Endothelial cell of umbilical vein (primary cell): ENCODE data around the gene HHIP. TPM values are rescaled to one million over a fixed set of nuclear protein-coding genes. Genes with fewer than 3 reads are reported as not detected.

Experiments used
- BruUV-seq: library from RNA; stranded (reverse); fragments of 400-500 nt; replicated peaks from 2 replicates; lab custom pipeline; 2021; lab: Mats Ljungman, UMichigan
- CTCF ChIA-PET: fragments of 300-600, 350-600 bp; sonication (Branson Sonifier 250); formaldehyde crosslinking; loops from one replicate; lab custom pipeline; 2021; ENCODE audit warnings: antibody characterized with exemption, inconsistent platforms; lab: Charles Lee
- POLR2A ChIA-PET: fragments of 300-600, 350-600 bp; sonication (Branson Sonifier 250); formaldehyde crosslinking; loops from one replicate; lab custom pipeline; 2021; ENCODE audit warnings: antibody characterized with exemption, inconsistent platforms; lab: Charles Lee
- DNase-seq: peaks from one replicate; pipeline ENCODE4 v3.0.0-alpha.2; 2011; ENCODE audit warnings: low read depth, low spot score
- FAIRE-seq: peaks from 2 replicates; lab custom pipeline; 2011; peaks lifted over from hg19 to GRCh38; lab: Jason Lieb, UNC
- H2AFZ ChIP-seq: 2 replicates; pipeline ENCODE4 v1.6.0; 2012; ENCODE audit warnings: low read depth, low read length, control low read depth, inconsistent platforms
- H3K27ac ChIP-seq: 2 replicates; pipeline ENCODE4 v1.5.1; 2011; ENCODE audit warnings: low read depth, mild to moderate bottlenecking, control low read depth, low read length, moderate library complexity; ENCODE audit not compliant: insufficient read depth
- H3K27me3 ChIP-seq, 2 experiments: 2 replicates each; pipeline versions ENCODE4 v1.6.0 to v1.6.1; 2011; ENCODE audit warnings: low read length in 2 of 2, mixed read lengths in 1 of 2; ENCODE audit not compliant: control insufficient read depth in 2 of 2, insufficient read depth in 2 of 2
- H3K36me3 ChIP-seq, 2 experiments: 2 replicates in 1 of 2; 3 replicates in 1 of 2; pipeline ENCODE4 v1.5.1; 2011; ENCODE audit warnings: low read length in 2 of 2, mild to moderate bottlenecking in 1 of 2, moderate library complexity in 1 of 2; ENCODE audit not compliant: control insufficient read depth in 2 of 2, insufficient read depth in 2 of 2; ENCODE audit errors: extremely low read depth in 1 of 2
- H3K4me1 ChIP-seq: 3 replicates; pipeline ENCODE4 v1.5.1; 2011; ENCODE audit warnings: mild to moderate bottlenecking, low read length; ENCODE audit not compliant: control insufficient read depth, insufficient read depth; ENCODE audit errors: extremely low read depth
- H3K4me2 ChIP-seq: 2 replicates; pipeline ENCODE4 v1.6.1; 2011; ENCODE audit warnings: low read length, control low read depth, mixed read lengths; ENCODE audit not compliant: insufficient read depth
- H3K4me3 ChIP-seq, 3 experiments: fragments of 200-600 bp in 1 of 3; sonication (generic), shearing (Covaris generic) in 1 of 3; replicated peaks in 1 of 3; 2 replicates each; pipeline ENCODE4 v1.5.1; 2011 to 2016; ENCODE audit warnings: control low read depth in 3 of 3, low read length in 3 of 3, mild to moderate bottlenecking in 2 of 3, inconsistent platforms in 1 of 3, low read depth in 1 of 3, moderate library complexity in 1 of 3; ENCODE audit not compliant: insufficient read depth in 1 of 3
- H3K79me2 ChIP-seq: 2 replicates; pipeline ENCODE4 v1.6.0; 2012; ENCODE audit warnings: low read length, inconsistent platforms; ENCODE audit not compliant: control insufficient read depth, insufficient read depth
- H3K9ac ChIP-seq: replicated peaks from 2 replicates; pipeline ENCODE3; 2011; ENCODE audit warnings: low read length, control low read depth; ENCODE audit not compliant: insufficient read depth; ENCODE audit errors: extremely low read depth
- H3K9me1 ChIP-seq: replicated peaks from 3 replicates; pipeline ENCODE4 v1.6.0; 2011; ENCODE audit warnings: mild to moderate bottlenecking, low read length; ENCODE audit not compliant: control insufficient read depth, insufficient read depth; ENCODE audit errors: extremely low read depth
- H3K9me3 ChIP-seq: replicated peaks from 2 replicates; pipeline ENCODE4 v1.5.1; 2012; ENCODE audit warnings: low read length, inconsistent platforms; ENCODE audit not compliant: control insufficient read depth, insufficient read depth
- H4K20me1 ChIP-seq: replicated peaks from 2 replicates; pipeline ENCODE3; 2011; ENCODE audit warnings: mild to moderate bottlenecking, low read length; ENCODE audit not compliant: control insufficient read depth, insufficient read depth; ENCODE audit errors: extremely low read depth
- EZH2 ChIP-seq: IDR thresholded peaks from 2 replicates; pipeline ENCODE4 v1.6.1; 2012; ENCODE audit warnings: borderline replicate concordance, low read depth, mild to moderate bottlenecking, moderate library complexity, low read length, inconsistent platforms; ENCODE audit not compliant: severe bottlenecking
- FOS ChIP-seq: IDR thresholded peaks from 2 replicates; pipeline ENCODE4 v1.6.1; 2011; ENCODE audit warnings: mild to moderate bottlenecking, low read length, moderate library complexity, borderline replicate concordance; ENCODE audit not compliant: insufficient read depth
- GATA2 ChIP-seq: IDR thresholded peaks from 2 replicates; pipeline ENCODE4 v1.7.0; 2011; ENCODE audit warnings: low read depth, mild to moderate bottlenecking, moderate library complexity, mixed read lengths, low read length; ENCODE audit not compliant: insufficient read length, insufficient read depth
- JUN ChIP-seq: IDR thresholded peaks from 2 replicates; pipeline ENCODE4 v1.6.1; 2011; ENCODE audit warnings: borderline replicate concordance, low read depth; ENCODE audit not compliant: insufficient read length, insufficient read depth
- MYC ChIP-seq: IDR thresholded peaks from one replicate; pipeline ENCODE4 v1.6.1; 2011; ENCODE audit warnings: mild to moderate bottlenecking, low read depth, low read length
- POLR2A ChIP-seq: IDR thresholded peaks from 2 replicates; pipeline ENCODE4 v1.6.1; 2012; ENCODE audit warnings: low read depth, mild to moderate bottlenecking, control low read depth, low read length
- POLR2AphosphoS5 ChIP-seq: IDR thresholded peaks from 2 replicates; pipeline ENCODE4 v1.6.1; 2012; ENCODE audit warnings: low read depth, mild to moderate bottlenecking, control low read depth, low read length, moderate library complexity; ENCODE audit not compliant: insufficient read depth
- dilution Hi-C: fragments of 300-500 bp; cut with MboI; formaldehyde crosslinking; loops from one replicate; pipeline ENCODE4 v1.15.0; 2019; ENCODE audit warnings: low sequenced_read_pairs; ENCODE audit not compliant: extremely low pct_ligation_motif_present
- intact Hi-C: fragments of 100-400 bp; cut with micrococcal nuclease; formaldehyde crosslinking; loops from one replicate; pipeline ENCODE4 v1.10.0; 2022
- polyA plus RNA-seq, 4 experiments: library from polyadenylated mRNA; depleted of rRNA in 3 of 4; stranded (reverse) in 3 of 4; unstranded in 1 of 4; fragments of >200 nt; gene quantifications; 2 replicates each; pipeline versions ENCODE4 v1.2.1 to v1.2.3, GENCODE V29; 2011 to 2012; ENCODE audit warnings: missing spikeins in 1 of 4
- total RNA-seq: library from RNA; stranded (reverse); gene quantifications from 2 replicates; pipeline ENCODE4 v1.2.3, GENCODE V29; 2021
- TF ChIP-seq, protein P1 (sequence below), 2 donors: IDR thresholded peaks; 1 replicate in 1 of 2; 2 replicates in 1 of 2; pipeline ENCODE4 v1.5.1; 2011; ENCODE audit warnings: low read length in 2 of 2, mild to moderate bottlenecking in 2 of 2, moderate library complexity in 2 of 2, control low read depth in 1 of 2, inconsistent platforms in 1 of 2, low read depth in 1 of 2; ENCODE audit not compliant: insufficient read depth in 1 of 2; ENCODE audit errors: extremely low read depth in 1 of 2
- TF ChIP-seq, protein P2 (sequence below): IDR thresholded peaks from 2 replicates; pipeline ENCODE4 v1.6.1; 2011; ENCODE audit not compliant: insufficient read depth, insufficient read length

HHIP gene
- total and polyA plus RNA-seq, 2 donors (not counting 3 experiments of a cell fraction or from before 2014, with no cell fraction given): 239 to 971 TPM

DNA sequence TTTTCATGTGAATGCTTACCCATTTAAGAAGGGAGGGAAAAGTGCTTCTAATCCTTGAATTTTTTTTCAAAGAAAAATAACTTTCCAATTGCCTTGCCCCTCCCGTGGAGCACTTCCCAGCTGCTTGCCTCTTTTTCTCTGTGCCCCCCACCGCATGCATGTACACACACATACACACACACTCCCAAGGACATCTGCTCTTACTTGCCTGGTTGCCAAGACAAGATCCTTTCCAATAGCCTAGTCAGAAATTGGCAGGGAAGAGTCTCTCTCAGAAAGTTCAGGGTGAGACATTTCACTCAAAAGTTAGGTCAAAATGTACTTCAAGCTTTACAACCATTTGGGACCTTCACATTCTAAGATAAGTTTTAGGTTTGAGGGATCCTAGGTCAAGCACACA, 10.9 kb downstream of the HHIP start:
- FAIRE-seq: no peak
- no peaks in the 10 kb centered on the region for H3K9me3 ChIP-seq
- H3K36me3 ChIP-seq: peaks cover 11 to 86% of the 10 kb centered on the region in 2 experiments
- no peaks in the 10 kb centered on the region for H3K27me3 ChIP-seq
- peak overlapping the region; percentile 64 for H3K4me2 ChIP-seq
- peaks cover 7% of the 10 kb centered on the region for H3K9me1 ChIP-seq
- H2AFZ ChIP-seq: no peak overlapping the region
- dilution Hi-C loops: no loop called here
- ChIA-PET CTCF (interaction anchor here (0.7 to 1.2 kb wide), 2 partner anchors 9 to 89 kb away, joined by 3 read pairs; no protein-coding TSS in a partner anchor), POLR2A (no interaction called here)
- BruUV-seq: no TSS peak
- no peak overlapping the region for H3K4me3 ChIP-seq
- TF ChIP-seq, protein P1, sequence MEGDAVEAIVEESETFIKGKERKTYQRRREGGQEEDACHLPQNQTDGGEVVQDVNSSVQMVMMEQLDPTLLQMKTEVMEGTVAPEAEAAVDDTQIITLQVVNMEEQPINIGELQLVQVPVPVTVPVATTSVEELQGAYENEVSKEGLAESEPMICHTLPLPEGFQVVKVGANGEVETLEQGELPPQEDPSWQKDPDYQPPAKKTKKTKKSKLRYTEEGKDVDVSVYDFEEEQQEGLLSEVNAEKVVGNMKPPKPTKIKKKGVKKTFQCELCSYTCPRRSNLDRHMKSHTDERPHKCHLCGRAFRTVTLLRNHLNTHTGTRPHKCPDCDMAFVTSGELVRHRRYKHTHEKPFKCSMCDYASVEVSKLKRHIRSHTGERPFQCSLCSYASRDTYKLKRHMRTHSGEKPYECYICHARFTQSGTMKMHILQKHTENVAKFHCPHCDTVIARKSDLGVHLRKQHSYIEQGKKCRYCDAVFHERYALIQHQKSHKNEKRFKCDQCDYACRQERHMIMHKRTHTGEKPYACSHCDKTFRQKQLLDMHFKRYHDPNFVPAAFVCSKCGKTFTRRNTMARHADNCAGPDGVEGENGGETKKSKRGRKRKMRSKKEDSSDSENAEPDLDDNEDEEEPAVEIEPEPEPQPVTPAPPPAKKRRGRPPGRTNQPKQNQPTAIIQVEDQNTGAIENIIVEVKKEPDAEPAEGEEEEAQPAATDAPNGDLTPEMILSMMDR (IDR thresholded peaks at IDR 0.05; ENCODE audit: extremely low read depth in 1 of 2, insufficient read depth in 1 of 2, low read depth in 1 of 2, low read length in 2 of 2): no peak
- TF ChIP-seq JUN: no peak
- TF ChIP-seq POLR2AphosphoS5: no peak
- no peak for TF ChIP-seq EZH2
- intact Hi-C loops: no loop called here
- peaks cover 68% of the 10 kb centered on the region for H3K4me1 ChIP-seq
- H3K27ac ChIP-seq: peak overlapping the region; percentile 24
- no peak for DNase-seq
- peaks cover 99% of the 10 kb centered on the region for H3K79me2 ChIP-seq
- H3K9ac ChIP-seq: no peak overlapping the region
- H4K20me1 ChIP-seq: peaks cover 45% of the 10 kb centered on the region

DNA sequence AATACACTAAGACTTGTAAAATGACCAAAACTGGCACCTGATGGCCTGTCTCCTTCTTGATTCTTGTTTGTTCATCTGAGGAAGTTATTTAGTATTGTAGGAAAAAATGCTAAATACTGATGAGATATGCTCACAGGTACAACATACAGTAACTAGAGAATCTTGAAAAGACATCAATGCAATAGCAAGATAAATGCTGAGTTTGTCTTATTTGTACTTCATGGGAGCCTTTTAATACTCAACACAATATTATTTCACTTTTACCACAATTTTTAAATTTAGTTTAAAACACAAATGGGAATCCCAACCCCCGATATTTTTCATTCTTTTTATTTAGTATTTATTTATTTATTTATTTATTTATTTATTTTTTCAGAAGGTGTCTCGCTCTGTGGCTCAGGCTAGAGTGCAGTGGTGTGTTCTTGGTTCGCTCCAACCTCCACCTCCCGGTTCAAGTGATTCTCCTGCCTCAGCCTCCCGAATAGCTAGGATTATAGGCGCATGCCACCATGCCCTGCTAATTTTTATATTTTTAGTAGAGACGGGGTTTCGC, 12.1 kb downstream of the HHIP start:
- intact Hi-C loops (no loop called here), dilution Hi-C loops (no loop called here)
- H3K27ac ChIP-seq: no peak overlapping the region
- peaks cover 99% of the 10 kb centered on the region for H3K79me2 ChIP-seq
- H3K4me3 ChIP-seq: no peak overlapping the region
- BruUV-seq: no TSS peak
- H3K36me3 ChIP-seq: peaks cover 14 to 87% of the 10 kb centered on the region in 2 experiments
- no peaks in the 10 kb centered on the region for H3K9me3 ChIP-seq
- peaks cover 40% of the 10 kb centered on the region for H4K20me1 ChIP-seq
- DNase-seq: no peak
- ChIA-PET POLR2A (no interaction called here), CTCF (interaction anchor here (0.6 to 0.9 kb wide), 2 partner anchors 10 to 1231 kb away, joined by 3 to 4 read pairs; no protein-coding TSS in a partner anchor)
- FAIRE-seq: no peak
- H3K9ac ChIP-seq: no peak overlapping the region
- no peak overlapping the region for H3K4me2 ChIP-seq
- H3K4me1 ChIP-seq: peaks cover 60% of the 10 kb centered on the region
- TF ChIP-seq JUN (no peak), GATA2 (no peak), FOS (no peak), EZH2 (no peak), POLR2A (no peak), MYC (no peak), POLR2AphosphoS5 (no peak)
- TF ChIP-seq, protein P2, sequence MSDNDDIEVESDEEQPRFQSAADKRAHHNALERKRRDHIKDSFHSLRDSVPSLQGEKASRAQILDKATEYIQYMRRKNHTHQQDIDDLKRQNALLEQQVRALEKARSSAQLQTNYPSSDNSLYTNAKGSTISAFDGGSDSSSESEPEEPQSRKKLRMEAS: no peak
- TF ChIP-seq, protein P1 (IDR thresholded peaks at IDR 0.05; ENCODE audit: extremely low read depth in 1 of 2, insufficient read depth in 1 of 2, low read depth in 1 of 2, low read length in 2 of 2): no peak
- H2AFZ ChIP-seq: no peak overlapping the region
- no peaks in the 10 kb centered on the region for H3K27me3 ChIP-seq
- H3K9me1 ChIP-seq: peaks cover 7% of the 10 kb centered on the region
